H9 (cell line): Measurements from ENCODE around the gene SDK1. TPM values are rescaled to one million over a fixed set of nuclear protein-coding genes. Genes with fewer than 3 reads are reported as not detected.

ENCODE experiments used
- DNase-seq: peaks from one replicate; pipeline ENCODE4 v3.0.0-alpha.2; 2017
- H2AFZ ChIP-seq: one replicate; pipeline ENCODE4 v1.6.1; 2013; ENCODE audit warnings: mild to moderate bottlenecking, low read length, control low read depth, moderate library complexity
- H2AK5ac ChIP-seq: 2 replicates; pipeline ENCODE4 v1.6.1; 2013; ENCODE audit warnings: low read length, control low read depth, mixed read lengths; ENCODE audit not compliant: insufficient read length
- H2BK120ac ChIP-seq: one replicate; pipeline ENCODE4 v1.6.1; 2013; ENCODE audit warnings: low read depth, mild to moderate bottlenecking, low read length, control low read depth, inconsistent platforms; ENCODE audit not compliant: poor library complexity, severe bottlenecking
- H2BK12ac ChIP-seq: 2 replicates; pipeline ENCODE4 v1.6.1; 2013; ENCODE audit warnings: low read length, control low read depth, mixed read lengths, low read depth; ENCODE audit not compliant: insufficient read length
- H2BK15ac ChIP-seq: 2 replicates; pipeline ENCODE4 v1.6.1; 2013; ENCODE audit warnings: low read depth, low read length, control low read depth
- H2BK20ac ChIP-seq: one replicate; pipeline ENCODE4 v1.6.1; 2013; ENCODE audit warnings: low read depth, mild to moderate bottlenecking, low read length, control low read depth, inconsistent platforms; ENCODE audit not compliant: poor library complexity, severe bottlenecking
- H2BK5ac ChIP-seq: 2 replicates; pipeline ENCODE4 v1.6.1; 2013; ENCODE audit warnings: low read length, control low read depth, mixed read lengths; ENCODE audit not compliant: insufficient read length
- H3K14ac ChIP-seq: 2 replicates; pipeline ENCODE4 v1.6.1; 2013; ENCODE audit warnings: low read length, control low read depth; ENCODE audit not compliant: insufficient read depth
- H3K18ac ChIP-seq: 2 replicates; pipeline ENCODE4 v1.6.1; 2013; ENCODE audit warnings: low read depth, mild to moderate bottlenecking, mixed read lengths, low read length, control low read depth; ENCODE audit not compliant: insufficient read length
- H3K23ac ChIP-seq: 2 replicates; pipeline ENCODE4 v1.6.1; 2013; ENCODE audit warnings: low read length, control low read depth, mixed read lengths, low read depth; ENCODE audit not compliant: insufficient read length
- H3K23me2 ChIP-seq: 2 replicates; pipeline ENCODE4 v1.6.1; 2013; ENCODE audit warnings: low read depth, mild to moderate bottlenecking, mixed read lengths, low read length, control low read depth; ENCODE audit not compliant: insufficient read length, poor library complexity, severe bottlenecking
- H3K27ac ChIP-seq: 2 replicates; pipeline ENCODE4 v1.5.1; 2013; ENCODE audit warnings: low read length, control low read depth, mixed read lengths, low read depth; ENCODE audit not compliant: insufficient read length
- H3K27me3 ChIP-seq: 2 replicates; pipeline ENCODE4 v1.6.1; 2013; ENCODE audit warnings: low read length, control low read depth, inconsistent platforms; ENCODE audit not compliant: insufficient read depth
- H3K4ac ChIP-seq: 2 replicates; pipeline ENCODE4 v1.6.1; 2013; ENCODE audit warnings: low read depth, mild to moderate bottlenecking, control low read depth, inconsistent platforms, low read length, moderate library complexity
- H3K4me1 ChIP-seq: 2 replicates; pipeline ENCODE4 v1.6.1; 2013; ENCODE audit warnings: low read length, control low read depth, inconsistent platforms; ENCODE audit not compliant: insufficient read depth
- H3K4me2 ChIP-seq: 2 replicates; pipeline ENCODE4 v1.6.1; 2013; ENCODE audit warnings: low read length, control low read depth, mixed read lengths; ENCODE audit not compliant: insufficient read length, insufficient read depth
- H3K56ac ChIP-seq: 2 replicates; pipeline ENCODE4 v1.6.1; 2013; ENCODE audit warnings: low read depth, mild to moderate bottlenecking, mixed read lengths, low read length, control low read depth; ENCODE audit not compliant: insufficient read length
- H3K79me1 ChIP-seq: 2 replicates; pipeline ENCODE4 v1.6.1; 2013; ENCODE audit warnings: low read depth, mild to moderate bottlenecking, moderate library complexity, low read length, control low read depth, inconsistent platforms; ENCODE audit not compliant: insufficient read depth, poor library complexity, severe bottlenecking
- H3K79me2 ChIP-seq: 2 replicates; pipeline ENCODE4 v1.6.1; 2013; ENCODE audit warnings: low read length, control low read depth, inconsistent platforms; ENCODE audit not compliant: insufficient read depth
- H3K9ac ChIP-seq: 2 replicates; pipeline ENCODE4 v1.6.1; 2013; ENCODE audit warnings: low read length, control low read depth, mixed read lengths; ENCODE audit not compliant: insufficient read length; ENCODE audit errors: extremely low read depth
- H3K9me3 ChIP-seq: one replicate; pipeline ENCODE4 v1.6.1; 2013; ENCODE audit warnings: low read depth, low read length, inconsistent platforms; ENCODE audit not compliant: control insufficient read depth
- H3T11ph ChIP-seq: one replicate; pipeline ENCODE4 v1.6.1; 2013; ENCODE audit warnings: mild to moderate bottlenecking, low read length, control low read depth, inconsistent platforms
- H4K20me1 ChIP-seq: one replicate; pipeline ENCODE4 v1.6.1; 2013; ENCODE audit not compliant: control insufficient read depth, insufficient read length, insufficient read depth
- H4K5ac ChIP-seq: 2 replicates; pipeline ENCODE4 v1.6.1; 2013; ENCODE audit warnings: low read depth, mild to moderate bottlenecking, mixed read lengths, low read length, control low read depth; ENCODE audit not compliant: insufficient read length
- H4K8ac ChIP-seq: replicated peaks from 2 replicates; pipeline ENCODE4 v1.6.1; 2013; ENCODE audit warnings: low read length, control low read depth, mixed read lengths, low read depth; ENCODE audit not compliant: insufficient read length
- H4K91ac ChIP-seq: 2 replicates; pipeline ENCODE4 v1.6.1; 2013; ENCODE audit warnings: low read depth, mild to moderate bottlenecking, moderate library complexity, mixed read lengths, low read length, control low read depth; ENCODE audit not compliant: insufficient read length
- H3K27ac Mint-ChIP-seq, 3 experiments: 2 replicates in 2 of 3; 3 replicates in 1 of 3; pipeline ENCODE4 v1.8.0; 2020 to 2021; ENCODE audit warnings: mixed read lengths in 3 of 3, mild to moderate bottlenecking in 1 of 3, moderate library complexity in 1 of 3
- H3K27me3 Mint-ChIP-seq: 2 replicates; pipeline ENCODE4 v1.8.0; 2021; ENCODE audit warnings: low read depth, mild to moderate bottlenecking, moderate library complexity, mixed read lengths
- H3K36me3 Mint-ChIP-seq, 3 experiments: 2 replicates in 2 of 3; 3 replicates in 1 of 3; pipeline ENCODE4 v1.8.0; 2020 to 2021; ENCODE audit warnings: low read depth in 3 of 3, mixed read lengths in 3 of 3; ENCODE audit not compliant: insufficient read depth in 1 of 3
- H3K4me1 Mint-ChIP-seq, 2 experiments: 2 replicates each; pipeline ENCODE4 v1.8.0; 2020; ENCODE audit warnings: mixed read lengths in 2 of 2
- H3K4me3 Mint-ChIP-seq, 2 experiments: 2 replicates in 1 of 2; 3 replicates in 1 of 2; pipeline ENCODE4 v1.8.0; 2020 to 2021; ENCODE audit warnings: mild to moderate bottlenecking in 2 of 2, mixed read lengths in 2 of 2, moderate library complexity in 1 of 2
- H3K9me3 Mint-ChIP-seq, 2 experiments: 2 replicates in 1 of 2; 3 replicates in 1 of 2; pipeline ENCODE4 v1.8.0; 2020; ENCODE audit warnings: mild to moderate bottlenecking in 2 of 2, mixed read lengths in 2 of 2, moderate library complexity in 1 of 2
- WGBS: extraction: QIAGEN DNeasy Blood & Tissue Kit; methylation state at CpG from one replicate; pipeline ENCODE4 v1.1.7; 2013; ENCODE audit warnings: missing lambda C conversion rate, low lambda C conversion rate, mixed read lengths; ENCODE audit not compliant: insufficient read length; ENCODE audit errors: extremely low coverage; 5-methylcytosine and 5-hydroxymethylcytosine counted together
- total RNA-seq: library from RNA; stranded (reverse); gene quantifications from 2 replicates; pipeline ENCODE4 v1.2.1, GENCODE V29; 2021
- TF ChIP-seq, protein P1 (sequence below): fragments of 200-600 bp; sonication (generic); conservative IDR thresholded peaks from 3 replicates; pipeline ENCODE4 v1.8.0; 2021; ENCODE audit warnings: antibody characterized with exemption, mild to moderate bottlenecking

Gene SDK1
- total RNA-seq, 1 experiment from 2014 or later: 8.7 TPM

DNA sequence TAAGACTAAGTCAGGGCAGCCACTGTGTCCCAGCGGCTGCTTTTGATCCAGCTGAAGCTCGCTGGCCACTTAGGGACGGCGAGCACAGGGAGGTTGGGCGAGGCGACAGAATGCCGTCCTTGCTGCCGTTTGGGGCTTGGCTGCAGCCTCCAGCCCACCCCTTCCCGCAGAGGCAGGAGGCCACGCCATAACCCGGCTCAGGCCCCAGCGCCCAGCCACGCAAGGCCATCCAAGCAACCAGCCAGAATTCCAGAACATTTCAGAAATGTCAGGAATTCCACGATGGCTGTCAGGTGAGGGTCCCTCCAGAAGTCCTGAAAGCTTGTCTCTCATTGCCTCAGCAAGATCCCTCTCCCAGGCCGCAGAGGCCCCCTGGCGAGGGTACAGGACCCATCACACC lies 901.9 kb downstream of the SDK1 start:
- Histone ChIP-seq H2AFZ (no peak overlapping the region), H3K14ac (no peak overlapping the region), H3K23ac (no peak overlapping the region), H3K9ac (no peak overlapping the region), H3K79me1 (no peaks in the 10 kb centered on the region), H4K20me1 (no peaks in the 10 kb centered on the region), H3K9me3 (no peaks in the 10 kb centered on the region), H2BK12ac (no peak overlapping the region), H2BK120ac (no peak overlapping the region), H3K56ac (no peak overlapping the region), H3K4ac (no peak overlapping the region), H3K79me2 (no peaks in the 10 kb centered on the region), H2AK5ac (no peak overlapping the region), H3K27me3 (no peaks in the 10 kb centered on the region), H2BK5ac (no peak overlapping the region), H3K27ac (no peak overlapping the region), H3K4me2 (no peak overlapping the region), H3K23me2 (no peaks in the 10 kb centered on the region), H4K5ac (no peak overlapping the region), H3K4me1 (no peaks in the 10 kb centered on the region), H4K91ac (no peak overlapping the region), H3K18ac (no peak overlapping the region), H2BK20ac (no peak overlapping the region), H4K8ac (no peak overlapping the region), H3T11ph (no peak overlapping the region), H2BK15ac (no peak overlapping the region)
- H3K9me3 Mint-ChIP-seq: no peaks in the 10 kb centered on the region
- H3K36me3 Mint-ChIP-seq: no peaks in the 10 kb centered on the region; a peak in 1 of 7 replicates
- peaks cover 9 to 20% of the 10 kb centered on the region in 2 experiments for H3K4me1 Mint-ChIP-seq
- H3K27ac Mint-ChIP-seq: no peak overlapping the region
- no peak overlapping the region for H3K4me3 Mint-ChIP-seq
- WGBS: no CpG with 5 or more reads among the region's 16 CpGs
- no peak for DNase-seq
- no peaks in the 10 kb centered on the region for H3K27me3 Mint-ChIP-seq
- TF ChIP-seq, protein P1, sequence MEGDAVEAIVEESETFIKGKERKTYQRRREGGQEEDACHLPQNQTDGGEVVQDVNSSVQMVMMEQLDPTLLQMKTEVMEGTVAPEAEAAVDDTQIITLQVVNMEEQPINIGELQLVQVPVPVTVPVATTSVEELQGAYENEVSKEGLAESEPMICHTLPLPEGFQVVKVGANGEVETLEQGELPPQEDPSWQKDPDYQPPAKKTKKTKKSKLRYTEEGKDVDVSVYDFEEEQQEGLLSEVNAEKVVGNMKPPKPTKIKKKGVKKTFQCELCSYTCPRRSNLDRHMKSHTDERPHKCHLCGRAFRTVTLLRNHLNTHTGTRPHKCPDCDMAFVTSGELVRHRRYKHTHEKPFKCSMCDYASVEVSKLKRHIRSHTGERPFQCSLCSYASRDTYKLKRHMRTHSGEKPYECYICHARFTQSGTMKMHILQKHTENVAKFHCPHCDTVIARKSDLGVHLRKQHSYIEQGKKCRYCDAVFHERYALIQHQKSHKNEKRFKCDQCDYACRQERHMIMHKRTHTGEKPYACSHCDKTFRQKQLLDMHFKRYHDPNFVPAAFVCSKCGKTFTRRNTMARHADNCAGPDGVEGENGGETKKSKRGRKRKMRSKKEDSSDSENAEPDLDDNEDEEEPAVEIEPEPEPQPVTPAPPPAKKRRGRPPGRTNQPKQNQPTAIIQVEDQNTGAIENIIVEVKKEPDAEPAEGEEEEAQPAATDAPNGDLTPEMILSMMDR: no peak
